HEK293T (cell line): ENCODE results near the gene CDH18.

Source experiments
- CTBP1 ChIP-seq: fragments of 450-650 bp; IDR thresholded peaks from 2 replicates; pipeline ENCODE4 v1.6.1; 2016; ENCODE audit warnings: borderline replicate concordance
- ELF4 ChIP-seq: fragments of 450-650 bp; IDR thresholded peaks from 2 replicates; pipeline ENCODE4 v1.6.1; 2017; ENCODE audit warnings: antibody characterized with exemption

DNA sequence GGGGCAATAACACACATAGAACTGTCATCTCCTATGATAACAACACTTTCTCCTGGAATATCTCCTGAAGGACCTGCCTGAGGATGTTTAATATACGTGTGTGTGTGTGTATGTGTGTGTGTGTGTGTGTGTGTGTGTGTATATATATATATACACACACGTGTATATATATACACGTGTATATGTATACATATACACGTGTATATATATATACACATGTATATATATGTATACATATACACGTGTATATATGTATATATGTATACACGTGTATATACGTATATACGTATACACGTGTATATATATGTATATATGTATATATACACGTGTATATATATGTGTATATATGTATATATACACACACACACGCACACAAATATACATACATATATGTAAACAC, 27.5 kb downstream of the CDH18 start:
- TF ChIP-seq ELF4 (no peak), CTBP1 (no peak)
